ENCODE measurements around the gene CCDC171. TPM values are rescaled to one million over a fixed set of nuclear protein-coding genes. Genes with fewer than 3 reads are reported as not detected.
"Not testable (repeated sequence)": the region's sequence is repeated elsewhere in the genome, so short reads cannot be mapped to it uniquely, and the experiment has no call there.

CCDC171 gene
- total RNA-seq, 1 donor from 2014 or later = 1.5 TPM

DNA sequence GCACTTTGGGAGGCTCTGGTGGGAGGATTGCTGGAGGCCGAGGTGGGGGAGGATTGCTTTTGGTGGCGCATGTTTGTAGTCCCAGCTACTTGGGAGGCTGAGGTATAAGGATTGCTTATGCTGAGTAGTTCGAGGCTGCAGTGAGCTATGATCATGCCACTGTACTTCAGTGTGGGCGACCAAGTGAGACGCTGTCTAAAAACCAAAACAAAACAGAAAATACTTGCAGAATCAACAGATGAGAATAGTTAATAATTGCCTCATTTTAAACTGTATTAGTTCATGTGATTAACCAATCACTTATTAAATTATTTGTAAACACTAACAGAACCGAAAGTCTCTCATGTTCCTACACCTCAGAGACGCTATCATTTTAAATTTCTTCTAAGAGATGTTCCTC, 118.1 kb downstream of the CCDC171 start:
- intact Hi-C loops (cut with micrococcal nuclease) = no loop called here

DNA sequence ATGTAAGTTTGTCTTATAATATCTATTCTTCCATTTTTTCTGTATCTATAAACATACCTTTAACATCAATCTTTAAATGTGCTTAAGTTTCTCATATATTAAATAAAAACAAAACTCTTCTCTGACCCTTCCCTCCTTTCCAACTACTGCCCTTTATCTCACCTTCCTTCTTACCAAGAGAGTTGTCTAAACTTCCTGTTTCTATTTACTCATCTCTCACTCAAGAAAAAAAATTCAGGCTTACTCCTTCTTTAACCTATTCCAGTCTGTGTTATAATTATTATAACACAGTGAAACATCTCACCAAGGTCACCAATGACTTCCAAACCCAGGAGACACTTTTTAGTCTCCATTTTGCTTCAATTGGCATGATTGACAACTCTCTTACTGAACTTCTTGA, 140.9 kb downstream of the CCDC171 start:
- intact Hi-C loops (cut with micrococcal nuclease) = no loop called here

DNA sequence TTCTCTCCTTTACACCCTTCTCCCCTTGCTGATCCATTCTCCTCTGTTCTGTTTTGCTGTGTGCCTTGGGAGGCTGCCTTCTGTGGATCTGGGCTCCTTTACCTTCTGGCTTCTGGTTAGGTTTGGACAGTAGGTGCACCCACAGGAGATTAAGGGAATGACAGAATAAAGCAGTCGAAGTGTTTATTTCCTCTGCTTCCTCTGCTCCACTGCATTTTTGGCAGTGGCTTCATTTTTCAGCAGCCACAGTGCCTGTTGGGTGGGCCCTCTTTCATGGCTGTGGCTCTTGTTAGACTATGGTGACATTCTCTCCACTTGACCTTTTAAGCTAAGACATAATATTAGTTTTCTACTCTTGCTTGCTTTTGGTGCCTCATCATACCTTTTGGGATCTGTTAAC, 144.1 kb downstream of the CCDC171 start:
- intact Hi-C loops (cut with micrococcal nuclease) = no loop called here

DNA sequence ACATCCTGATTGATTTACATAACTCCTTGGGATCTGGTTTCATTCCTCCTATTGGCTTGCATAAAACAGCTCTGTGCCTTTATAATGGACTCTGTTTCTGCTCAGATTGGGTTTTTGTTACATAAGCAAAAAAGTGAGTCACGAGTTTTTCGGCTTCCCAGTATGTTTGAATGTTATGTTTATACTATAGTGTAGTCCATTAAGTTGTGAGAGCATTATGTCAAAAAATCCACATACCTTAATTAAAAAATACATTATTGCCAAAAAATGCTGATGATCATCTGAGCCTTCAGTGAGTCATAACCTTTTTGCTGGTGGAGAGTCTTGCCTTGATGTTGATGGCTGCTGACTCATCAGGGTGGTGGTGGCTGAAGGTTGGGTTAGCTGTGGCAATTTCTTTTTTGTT, 144.6 kb downstream of the CCDC171 start:
- intact Hi-C loops (cut with micrococcal nuclease) = no loop called here

GRCh38 chr9:15699876-15700559, 147.2 kb downstream of the CCDC171 start:
- intact Hi-C loops (cut with micrococcal nuclease) = not testable (repeated sequence)

- intact Hi-C loops (cut with micrococcal nuclease) = no loop called here
Measured at GRCh38 chr9:15707000-15707399, 154.2 kb downstream of the CCDC171 start.

DNA sequence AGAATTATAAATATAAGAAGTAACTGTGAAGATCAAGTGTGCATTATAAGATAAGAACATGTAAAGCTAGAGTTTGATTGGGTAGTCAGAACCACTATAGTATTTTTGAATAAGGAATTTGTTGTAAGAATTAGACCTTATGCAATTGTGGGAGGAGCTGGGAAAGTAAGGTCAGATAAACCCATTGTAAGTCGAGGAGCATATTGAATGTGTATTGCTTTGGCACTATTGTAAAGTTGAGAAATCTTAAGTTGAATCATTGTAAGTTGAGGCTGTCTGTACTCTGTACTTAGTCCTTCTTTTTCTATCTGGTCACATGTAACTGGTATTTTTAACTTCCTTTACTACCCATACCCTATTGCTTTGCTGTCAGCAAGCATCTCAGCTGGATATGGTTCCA, 158.7 kb downstream of the CCDC171 start:
- intact Hi-C loops (cut with micrococcal nuclease) = no loop called here

- intact Hi-C loops (cut with micrococcal nuclease) = no loop called here
Measured at GRCh38 chr9:15711931-15712330, 159.1 kb downstream of the CCDC171 start.

DNA sequence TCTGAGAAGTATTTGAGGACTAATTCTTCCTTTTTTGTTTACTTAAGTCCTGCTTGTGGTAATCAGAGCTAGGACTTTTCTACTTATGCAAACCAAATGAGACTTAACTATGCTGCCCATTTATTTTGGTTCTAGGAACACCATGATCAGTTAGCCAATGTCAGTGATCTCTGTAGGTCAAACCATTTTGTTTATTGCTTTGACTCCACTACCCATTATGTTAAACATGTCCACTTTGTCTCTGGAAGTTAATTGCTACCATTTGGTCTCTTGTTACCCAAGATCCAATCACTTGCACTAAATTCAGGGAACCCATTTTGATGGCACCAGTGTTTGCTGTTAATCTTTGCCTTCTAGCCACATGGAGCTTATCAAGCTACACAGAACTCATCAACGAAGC, 161.9 kb downstream of the CCDC171 start:
- intact Hi-C loops (cut with micrococcal nuclease) = no loop called here

DNA sequence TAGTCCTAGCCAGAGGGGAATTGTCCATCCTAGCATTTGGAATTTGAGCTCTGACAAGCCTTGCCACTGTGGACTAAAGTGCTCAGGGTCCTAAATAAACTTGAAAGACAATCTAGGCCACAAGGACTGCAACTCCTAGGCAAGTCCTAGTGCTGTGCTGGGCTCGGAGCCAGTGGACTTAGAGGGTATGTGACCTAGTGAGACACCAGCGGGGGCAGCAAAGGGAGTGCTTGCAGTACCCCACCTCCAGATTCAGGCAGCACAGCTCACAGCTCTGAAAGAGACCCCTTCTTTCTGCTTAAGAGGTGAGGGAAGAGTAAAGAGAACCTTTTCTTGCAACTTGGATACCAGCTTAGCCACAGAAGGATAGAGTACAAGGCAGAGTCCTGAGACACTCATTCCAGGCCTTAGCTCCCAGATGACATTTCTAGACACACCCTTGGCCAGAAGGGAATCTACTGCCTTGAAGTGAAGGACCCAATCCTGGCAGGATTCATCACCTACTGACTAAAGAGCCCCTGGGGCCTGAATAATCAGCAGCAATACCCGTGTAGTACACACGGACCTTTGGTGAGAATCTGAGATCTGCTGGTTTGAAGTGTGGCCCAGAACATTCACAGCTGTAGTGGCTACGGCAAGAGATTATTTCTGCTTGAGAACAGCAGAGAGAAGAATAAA, 164.6 kb downstream of the CCDC171 start:
- intact Hi-C loops (cut with micrococcal nuclease) = no loop called here

DNA sequence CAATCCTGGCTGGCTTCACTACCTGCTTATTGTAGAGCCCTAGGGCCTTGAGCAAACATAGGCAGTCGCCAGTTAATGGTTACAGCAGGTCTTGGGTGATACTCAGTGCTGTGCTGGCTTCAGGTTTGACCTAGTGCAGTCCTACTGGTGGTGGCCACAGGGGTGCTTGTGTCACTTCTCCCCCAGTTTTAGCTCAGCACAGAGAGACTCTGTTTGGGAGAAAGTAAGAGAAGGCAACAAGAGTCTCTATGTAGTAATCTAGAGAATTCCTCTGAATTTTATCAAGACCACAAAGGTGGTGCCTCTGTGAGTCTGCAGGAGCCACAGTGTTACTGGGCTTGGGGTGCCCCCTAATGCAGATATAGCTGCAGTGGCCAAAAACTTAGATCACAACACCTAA, 165.6 kb downstream of the CCDC171 start:
- intact Hi-C loops (cut with micrococcal nuclease) = no loop called here

DNA sequence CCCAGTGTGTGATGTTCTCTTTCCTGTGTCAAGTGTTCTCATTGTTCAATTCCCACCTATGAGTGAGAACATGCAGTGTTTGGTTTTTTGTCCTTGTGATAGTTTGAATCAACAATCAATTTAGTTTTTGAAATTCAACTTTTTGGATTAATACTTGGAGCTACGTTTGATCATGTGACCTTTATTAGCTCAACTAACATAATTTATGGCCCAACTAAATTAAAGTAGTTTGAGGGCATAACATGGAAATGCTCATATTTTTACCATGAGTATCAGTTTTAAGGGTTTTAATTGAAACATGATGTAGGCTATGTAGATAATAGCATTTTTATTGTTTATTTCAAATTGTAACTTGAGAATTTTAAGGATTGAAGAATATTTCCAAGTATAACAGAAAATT, 168.0 kb downstream of the CCDC171 start:
- intact Hi-C loops (cut with micrococcal nuclease) = no loop called here

- intact Hi-C loops (cut with micrococcal nuclease) = no loop called here
Measured at GRCh38 chr9:15722888-15723287, 170.0 kb downstream of the CCDC171 start.

- intact Hi-C loops (cut with micrococcal nuclease) = no loop called here
Measured at GRCh38 chr9:15724016-15724415, 171.2 kb downstream of the CCDC171 start.

- intact Hi-C loops (cut with micrococcal nuclease) = no loop called here
Measured at GRCh38 chr9:15724612-15725011, 171.8 kb downstream of the CCDC171 start.

GRCh38 chr9:15725953-15726352, 173.1 kb downstream of the CCDC171 start:
- intact Hi-C loops (cut with micrococcal nuclease) = no loop called here

GRCh38 chr9:15729507-15729906, 176.7 kb downstream of the CCDC171 start:
- intact Hi-C loops (cut with micrococcal nuclease) = no loop called here

DNA sequence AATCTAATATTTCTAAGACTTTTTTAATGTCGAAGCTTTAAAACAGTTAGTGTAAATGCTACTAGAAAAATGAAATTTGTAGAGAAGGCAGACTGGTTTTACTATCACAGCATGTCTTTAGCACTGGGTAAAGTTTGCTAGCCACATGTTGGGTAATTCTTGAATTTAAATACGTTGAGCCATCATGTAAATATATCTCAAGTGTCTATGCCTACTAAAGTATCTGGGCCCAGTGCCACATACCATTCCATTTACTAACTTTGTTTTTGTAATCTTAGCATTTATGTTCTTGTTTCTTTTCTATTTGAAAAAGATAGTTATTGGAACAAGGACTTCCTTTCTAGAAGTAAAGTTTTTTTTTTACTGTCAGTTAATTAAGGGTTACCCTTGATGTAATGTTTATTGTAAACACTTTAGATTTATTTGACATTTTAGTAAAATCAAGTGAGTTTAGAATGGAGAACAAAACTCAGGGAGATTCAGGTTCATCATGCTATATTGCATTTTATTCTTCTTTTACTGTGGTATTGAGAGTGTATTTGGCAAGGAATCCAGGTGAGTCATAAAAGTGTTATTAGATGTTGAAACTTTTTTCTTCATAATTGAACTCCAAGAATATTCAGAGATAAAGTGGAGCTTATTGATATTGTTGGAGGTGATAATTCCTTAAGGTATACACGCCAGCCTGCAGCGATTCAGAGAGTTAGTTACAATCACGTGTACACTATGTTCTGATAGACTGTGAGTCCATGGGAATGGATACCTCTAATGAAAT, 182.4 kb downstream of the CCDC171 start:
- intact Hi-C loops (cut with micrococcal nuclease) = no loop called here

DNA sequence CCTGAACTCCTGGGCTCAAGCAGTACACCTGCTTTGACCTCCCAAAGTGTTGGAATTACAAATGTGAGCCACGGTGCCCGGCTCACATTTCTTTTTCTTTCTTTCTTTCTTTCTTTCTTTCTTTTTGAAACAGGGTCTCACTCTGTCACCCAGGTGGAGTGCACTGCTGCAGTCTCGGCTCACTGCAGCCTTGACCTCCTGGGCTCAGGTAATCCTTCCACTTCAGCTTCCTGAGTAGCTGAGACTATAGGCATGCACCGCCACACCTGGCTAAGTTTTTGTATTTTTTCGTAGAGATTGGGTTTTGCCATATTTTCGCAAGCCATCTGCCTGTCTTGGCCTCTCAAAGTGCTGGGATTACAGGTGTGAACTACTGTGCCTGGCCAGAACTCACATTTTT, 183.7 kb downstream of the CCDC171 start:
- intact Hi-C loops (cut with micrococcal nuclease) = no loop called here

DNA sequence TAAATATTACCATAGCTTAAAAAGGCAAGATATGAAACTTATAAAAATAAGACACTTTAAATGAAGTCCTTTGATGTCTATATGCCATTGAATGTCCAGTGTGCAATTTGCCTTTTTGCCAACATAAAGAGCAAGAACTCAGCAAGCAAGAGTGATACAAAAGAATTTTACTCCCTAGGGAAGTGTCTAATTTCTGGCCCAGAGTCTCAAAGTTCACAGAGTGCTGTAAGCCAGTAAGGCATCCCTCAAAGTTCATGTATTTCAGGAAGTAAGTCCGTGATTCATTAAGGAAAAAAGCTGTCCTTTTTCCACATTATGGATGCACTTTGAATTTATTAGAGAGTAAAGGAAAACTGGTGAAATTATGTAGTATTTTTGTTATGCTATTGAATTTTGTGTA, 185.2 kb downstream of the CCDC171 start:
- intact Hi-C loops (cut with micrococcal nuclease) = no loop called here

DNA sequence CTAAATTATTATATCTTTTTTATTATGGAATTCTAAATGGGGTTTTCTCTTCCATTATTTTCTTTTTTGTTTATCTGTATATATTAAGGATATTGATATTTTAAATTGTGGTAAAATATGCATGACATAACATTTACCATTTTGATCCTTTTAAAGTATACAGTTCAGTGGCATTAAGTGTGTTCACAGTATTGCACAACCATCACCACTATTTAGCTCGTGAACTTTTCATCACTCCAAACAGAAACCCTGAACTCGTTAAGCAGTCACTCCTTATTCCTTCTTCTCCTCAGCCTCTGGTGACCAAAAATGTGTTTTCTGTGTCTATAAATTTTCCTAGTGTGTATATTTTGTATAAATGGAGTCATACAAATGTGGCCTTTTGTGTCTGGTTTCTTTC, 188.2 kb downstream of the CCDC171 start:
- intact Hi-C loops (cut with micrococcal nuclease) = loop anchor here (1.0 kb wide), 1 partner anchor 26 kb away; no protein-coding TSS in a partner anchor

DNA sequence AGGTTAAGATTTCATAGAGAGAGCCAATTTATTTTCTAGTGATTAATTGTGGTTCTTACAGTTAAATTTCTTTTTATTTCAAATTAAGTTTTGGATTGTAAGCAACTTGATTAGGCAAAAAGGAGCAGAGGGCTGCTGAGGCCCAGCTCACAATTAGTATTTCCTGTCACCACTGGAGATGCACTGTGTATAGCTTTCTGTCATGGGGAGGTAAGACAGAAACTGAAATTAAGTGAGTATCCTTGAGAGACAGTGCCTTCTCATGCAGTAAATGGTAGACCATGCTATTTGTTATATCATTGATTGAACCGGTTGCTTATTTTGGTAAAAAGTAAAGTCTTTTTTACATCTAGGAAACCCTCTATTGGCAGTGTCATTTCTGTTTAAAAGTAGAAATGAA, 190.7 kb downstream of the CCDC171 start:
- intact Hi-C loops (cut with micrococcal nuclease) = no loop called here

Data from T-helper 1 cell treated with Interleukin-12 subunit alpha and Interleukin-12 subunit beta and Interleukin-4 antibody, amounts not matched to agents 30 ng/mL and 1 ng/mL, for 36 hours (primary cell).